Activated naive CD4-positive, alpha-beta T cell treated with anti-CD3 and anti-CD28 coated beads, Interleukin-2, amount 10 ng/mL, durations not matched to agents 5 hours and 36 hours (primary cell): ENCODE data around the gene MCOLN1. TPM values are rescaled to one million over a fixed set of nuclear protein-coding genes. Genes with fewer than 3 reads are reported as not detected.

Experiments
- total RNA-seq, 2 experiments: library from RNA; stranded (reverse); gene quantifications; one replicate each; pipeline ENCODE4 v1.2.3, GENCODE V29; 2021

The MCOLN1 gene
- 10 to 100 TPM; 11.2 to 12.6 TPM for total RNA-seq

DNA sequence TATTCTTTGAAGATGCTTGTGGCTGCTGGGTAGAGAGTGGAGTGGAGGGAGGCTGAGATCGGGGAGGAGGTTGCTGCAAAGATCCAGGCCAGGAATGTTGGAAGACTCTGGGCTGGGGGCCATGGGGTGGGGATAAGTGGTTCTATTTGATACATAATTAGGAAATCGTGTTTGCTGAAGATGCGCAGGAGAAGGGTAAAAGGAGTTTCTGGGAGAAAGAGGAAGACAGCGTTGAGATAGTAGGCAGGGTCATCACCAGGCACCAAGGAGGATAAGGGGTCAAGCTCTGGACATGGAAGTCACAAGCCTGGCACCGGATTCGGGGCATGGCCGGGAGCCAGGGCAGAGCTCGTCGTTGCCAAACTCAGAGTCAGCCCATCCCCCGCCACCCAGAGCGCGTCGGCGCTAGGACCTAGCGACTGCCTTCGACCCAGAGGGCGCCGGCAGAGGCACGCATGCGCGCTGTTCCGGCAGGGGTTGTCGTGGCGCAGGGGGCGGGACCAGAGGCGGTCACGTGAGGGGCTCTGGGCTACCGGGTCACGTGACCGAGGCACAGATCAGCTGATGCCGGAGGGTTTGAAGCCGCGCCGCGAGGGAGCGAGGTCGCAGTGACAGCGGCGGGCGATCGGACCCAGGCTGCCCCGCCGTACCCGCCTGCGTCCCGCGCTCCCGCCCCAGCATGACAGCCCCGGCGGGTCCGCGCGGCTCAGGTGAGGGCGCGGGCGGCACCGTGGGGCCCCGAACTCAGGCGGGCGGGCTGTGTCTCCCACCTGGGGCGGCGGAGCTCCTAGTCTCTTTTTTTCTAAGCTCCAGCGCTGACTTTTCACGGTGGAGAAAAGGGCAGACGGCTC lies at the start of gene MCOLN1:
Gene MCOLN1, plus strand, starts transcription at position 553 of the 851 bp plus-strand sequence. Its CDS starts 127 bp downstream, at position 680.

DNA sequence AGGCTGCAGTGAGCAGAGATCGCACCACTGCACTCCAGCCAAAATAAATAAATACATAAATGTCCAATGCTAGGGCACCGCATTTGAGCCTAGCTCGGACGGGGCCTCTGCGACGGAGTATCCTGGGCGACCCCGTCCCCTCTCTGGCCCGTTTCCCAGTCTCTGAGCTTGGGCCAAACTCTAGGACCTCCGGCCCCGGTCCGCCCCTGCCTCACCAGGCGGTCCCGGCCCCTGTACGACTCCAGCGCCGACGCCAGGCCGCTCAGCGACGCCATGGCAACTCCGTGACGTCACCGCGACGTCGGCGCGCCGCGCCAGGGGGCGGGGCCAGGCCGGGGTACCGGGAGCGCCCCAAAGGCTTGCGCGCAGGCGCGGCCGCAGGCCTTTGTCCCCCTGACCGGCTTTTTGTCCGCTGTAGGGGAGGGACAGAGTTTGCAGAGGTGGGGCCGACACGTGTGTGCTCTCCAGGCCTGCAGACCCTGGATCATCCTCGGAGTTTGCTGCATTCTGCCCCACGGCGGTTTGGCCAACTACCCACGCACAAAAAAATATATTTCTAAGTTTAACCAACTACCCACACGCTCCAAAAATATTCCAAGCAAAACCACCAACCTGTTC lies 33.6 kb upstream of the MCOLN1 start, which contains the start of gene PEX11G:
Gene PEX11G, minus strand, starts transcription at position 300 of the 618 bp plus-strand sequence. Its CDS starts 25 bp downstream, at position 275.

DNA sequence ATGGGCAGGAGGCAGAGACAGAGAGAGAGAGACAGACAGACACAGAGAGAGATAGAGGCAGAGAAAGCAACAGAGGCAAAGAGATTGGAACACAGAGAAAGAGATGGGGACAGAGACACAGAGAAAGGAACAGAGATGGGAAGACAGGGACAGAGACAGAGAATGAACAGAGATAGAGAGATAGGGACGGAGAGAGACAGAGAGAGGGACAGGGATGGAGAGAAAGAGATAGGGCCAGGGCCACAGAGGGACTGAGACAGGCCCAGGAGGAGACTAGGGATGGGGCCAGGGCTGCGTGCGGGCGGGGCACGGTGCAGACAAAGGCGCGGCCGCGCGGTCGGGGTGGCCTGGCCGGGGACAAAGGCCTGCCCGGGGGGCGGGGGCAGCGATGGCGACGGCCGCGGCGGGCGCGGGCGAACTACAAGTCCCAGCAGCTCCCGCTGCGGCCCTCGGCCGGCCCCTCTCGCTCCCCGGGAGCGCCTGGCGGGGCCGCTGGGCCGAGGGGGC lies 6.7 kb upstream of the MCOLN1 start, which contains the start of gene ZNF358:
Gene ZNF358, plus strand, starts transcription at position 459 of the 507 bp plus-strand sequence. CDS start 3,140 bp downstream, outside the sequence.

DNA sequence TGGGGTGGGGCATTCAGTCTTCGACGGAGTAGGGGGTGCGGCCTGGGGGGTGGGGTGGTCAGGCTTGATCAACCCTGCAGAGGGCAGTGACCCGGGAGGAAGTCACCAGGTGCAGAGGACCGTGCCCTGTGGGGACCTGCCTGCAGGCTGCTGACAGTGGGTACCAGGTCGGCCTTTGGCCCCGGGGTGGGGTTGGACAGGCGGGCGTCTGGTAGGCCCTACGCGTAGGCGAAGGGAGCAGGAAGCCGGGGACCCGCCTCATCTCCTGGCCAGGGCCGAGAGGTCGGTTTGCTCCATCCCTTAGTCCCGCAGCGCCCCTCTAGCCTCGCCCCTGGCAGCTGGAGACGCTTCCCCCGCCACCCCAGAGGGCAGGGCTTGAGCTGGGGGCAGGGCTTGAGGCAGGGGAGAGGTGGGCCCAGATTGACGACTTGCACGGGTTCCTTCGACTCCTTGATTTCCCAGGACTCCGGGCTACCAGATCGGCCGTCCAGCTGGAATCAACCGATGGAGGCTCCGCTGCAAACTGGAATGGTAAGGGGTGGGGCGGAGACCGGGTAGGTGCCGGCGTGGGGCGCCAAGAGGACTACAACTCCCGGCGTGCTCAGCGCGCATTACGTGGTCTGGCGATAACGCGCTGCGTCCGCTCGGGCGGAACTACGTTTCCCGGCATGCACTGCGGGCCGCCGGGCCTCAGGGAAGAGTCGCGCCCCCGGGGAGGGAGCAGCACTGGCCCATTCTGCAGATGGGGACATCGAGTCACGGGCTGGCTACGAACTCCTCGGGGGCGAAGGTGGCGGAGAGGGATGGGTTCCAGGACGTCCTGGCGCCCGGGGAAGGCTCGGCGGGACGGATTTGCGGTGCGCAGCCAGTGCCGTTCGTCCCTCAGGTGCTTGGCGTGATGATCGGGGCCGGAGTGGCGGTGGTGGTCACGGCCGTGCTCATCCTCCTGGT lies 12.9 kb downstream of the MCOLN1 start, which contains the start of gene PNPLA6:
Gene PNPLA6, plus strand, starts transcription at position 671 of the 951 bp plus-strand sequence. Its CDS starts 72 bp downstream, at position 743.

Other genes with a start within 250 kb of the MCOLN1 start
- 1 to 10 TPM; 4.0 to 5.1 TPM for gene INSR, start 228.2 kb upstream of the MCOLN1 start, total RNA-seq
- 10 to 100 TPM; 42.5 to 52.4 TPM for gene ARHGEF18, start 173.7 kb upstream of the MCOLN1 start, total RNA-seq
- under 1 TPM; 0.58 to 0.84 TPM for gene PEX11G, start 33.6 kb upstream of the MCOLN1 start, total RNA-seq
- 1 to 10 TPM; 8.8 to 9.0 TPM for gene ZNF358, start 6.5 kb upstream of the MCOLN1 start, total RNA-seq
- gene PNPLA6, start 13.1 kb downstream of the MCOLN1 start, total RNA-seq = 100 to 1,000 TPM; 121 TPM
- gene CAMSAP3, start 73.2 kb downstream of the MCOLN1 start, total RNA-seq = 1 to 10 TPM in 1 of 2 experiments, under 1 TPM in 1; 0.86 to 1.7 TPM
- 10 to 100 TPM; 44.5 to 47.4 TPM for gene XAB2, start 106.9 kb downstream of the MCOLN1 start, total RNA-seq
- gene PET100, start 107.2 kb downstream of the MCOLN1 start, total RNA-seq = 100 to 1,000 TPM; 128 to 140 TPM
- gene PCP2, start 111.1 kb downstream of the MCOLN1 start, total RNA-seq = 1 to 10 TPM; 2.9 to 3.0 TPM
- gene STXBP2, start 114.5 kb downstream of the MCOLN1 start, total RNA-seq = 100 to 1,000 TPM; 161 to 167 TPM
- gene RETN, start 146.4 kb downstream of the MCOLN1 start, total RNA-seq = under 1 TPM in 1 of 2 experiments, not detected in 1; 0.88 TPM
- gene MCEMP1, start 154.5 kb downstream of the MCOLN1 start, total RNA-seq = not detected
- gene TRAPPC5, start 158.2 kb downstream of the MCOLN1 start, total RNA-seq = 10 to 100 TPM; 87.8 to 89.7 TPM
- gene FCER2, start 179.5 kb downstream of the MCOLN1 start, total RNA-seq = not detected
- not detected for gene CLEC4G, start 209.5 kb downstream of the MCOLN1 start, total RNA-seq
- gene CD209, start 224.9 kb downstream of the MCOLN1 start, total RNA-seq = not detected
- gene CLEC4M, start 240.6 kb downstream of the MCOLN1 start, total RNA-seq = not detected